ENCODE measurements around the gene GCAT. TPM values are rescaled to one million over a fixed set of nuclear protein-coding genes. Genes with fewer than 3 reads are reported as not detected.
"Not testable (repeated sequence)": the region's sequence is repeated elsewhere in the genome, so short reads cannot be mapped to it uniquely, and the experiment has no call there.

GCAT gene
- total RNA-seq, 4 donors from 2014 or later, result 8.0 to 21.0 (median 15.7) TPM

- TF ChIP-seq EP300 (IDR thresholded peaks at IDR 0.05) (no peak), CTCF (IDR thresholded peaks at IDR 0.05) (no peak), POLR2A (IDR thresholded peaks at IDR 0.05) (no peak), POLR2AphosphoS5 (IDR thresholded peaks at IDR 0.05) (no peak)
- WGBS, 2 donors (ENCODE audit: low coverage in 1 of 2), result 34 to 51% methylated on average over 8 to 11 of the region's 14 CpGs
- no peaks in the 10 kb centered on the region for H3K9me3 ChIP-seq
- peaks cover 0 to 13% (median 2%) of the 10 kb centered on the region in 3 donors for H3K4me1 ChIP-seq
- no peaks in the 10 kb centered on the region for H3K27me3 ChIP-seq
- no peak for ATAC-seq
- H3K27ac ChIP-seq, result no peak overlapping the region
- no peak overlapping the region for H3K4me3 ChIP-seq
- H3K36me3 ChIP-seq, result no peaks in the 10 kb centered on the region
Measured at GRCh38 chr22:37797874-37798500, 9.7 kb upstream of the GCAT start.

GRCh38 chr22:37799979-37800378 is 7.8 kb upstream of the GCAT start:
- H3K27ac ChIP-seq, H3K9me3 ChIP-seq, H3K36me3 ChIP-seq, ATAC-seq, H3K4me3 ChIP-seq, H3K27me3 ChIP-seq: not testable (repeated sequence)
- peaks cover 0 to 31% (median 6%) of the 10 kb centered on the region in 3 donors for H3K4me1 ChIP-seq
- 75 to 88% methylated on average over 2 to 4 of the region's 9 CpGs for WGBS, 2 donors (ENCODE audit: low coverage in 1 of 2)

- Histone ChIP-seq H3K27me3 (no peaks in the 10 kb centered on the region), H3K4me1 (peaks cover 0 to 48% (median 19%) of the 10 kb centered on the region in 3 donors), H3K27ac (peak overlapping the region in 2 of 4 donors; percentile 64 to 72), H3K9me3 (no peaks in the 10 kb centered on the region), H3K36me3 (no peaks in the 10 kb centered on the region), H3K4me3 (peak overlapping the region; percentile 52 to 69)
- no peak for ATAC-seq
- WGBS, 2 donors (ENCODE audit: low coverage in 1 of 2), result 0 to 7% methylated on average over 7 to 9 of the region's 13 CpGs
- TF ChIP-seq POLR2AphosphoS5 (IDR thresholded peaks at IDR 0.05) (no peak), EP300 (IDR thresholded peaks at IDR 0.05) (no peak), CTCF (IDR thresholded peaks at IDR 0.05) (no peak), POLR2A (IDR thresholded peaks at IDR 0.05) (no peak)
Measured at GRCh38 chr22:37801946-37802309, 5.8 kb upstream of the GCAT start.

- Histone ChIP-seq H3K27me3 (no peaks in the 10 kb centered on the region), H3K4me1 (peaks cover 0 to 54% (median 19%) of the 10 kb centered on the region in 3 donors), H3K4me3 (peak overlapping the region; percentile 52 to 69), H3K27ac (peak overlapping the region in 3 of 4 donors; percentile 3 to 72 (median 64)), H3K9me3 (no peaks in the 10 kb centered on the region), H3K36me3 (no peaks in the 10 kb centered on the region)
- TF ChIP-seq EP300 (IDR thresholded peaks at IDR 0.05) (no peak), POLR2AphosphoS5 (IDR thresholded peaks at IDR 0.05) (peak; percentile 27), CTCF (IDR thresholded peaks at IDR 0.05) (peak in 1 of 4 experiments; percentile 15), POLR2A (IDR thresholded peaks at IDR 0.05) (peak; percentile 22 to 34)
- 6 to 22% methylated on average over 6 to 12 of the region's 63 CpGs for WGBS, 2 donors (ENCODE audit: low coverage in 1 of 2)
- ATAC-seq, result no peak
Measured at GRCh38 chr22:37802310-37803194, 5.2 kb upstream of the GCAT start.

- WGBS, 2 donors (ENCODE audit: low coverage in 1 of 2), result 46 to 48% methylated on average over 8 to 14 of the region's 16 CpGs
- Histone ChIP-seq H3K27ac (peak overlapping the region in 1 of 4 donors; percentile 72), H3K36me3 (no peaks in the 10 kb centered on the region), H3K9me3 (no peaks in the 10 kb centered on the region), H3K4me1 (peaks cover 0 to 58% (median 20%) of the 10 kb centered on the region in 3 donors), H3K4me3 (peak overlapping the region in 1 of 2 donors; percentile 69), H3K27me3 (no peaks in the 10 kb centered on the region)
- ATAC-seq, result no peak
- no peak for TF ChIP-seq EP300 (IDR thresholded peaks at IDR 0.05)
- no peak for TF ChIP-seq POLR2AphosphoS5 (IDR thresholded peaks at IDR 0.05)
- no peak for TF ChIP-seq CTCF (IDR thresholded peaks at IDR 0.05)
- TF ChIP-seq POLR2A (IDR thresholded peaks at IDR 0.05), result no peak
Measured at GRCh38 chr22:37803195-37803638, 4.5 kb upstream of the GCAT start.
